Measurements from ENCODE around the gene USP22. TPM values are rescaled to one million over a fixed set of nuclear protein-coding genes. Genes with fewer than 3 reads are reported as not detected.

USP22 gene
- total RNA-seq, 4 donors from 2014 or later, result 120 to 258 (median 143) TPM

DNA sequence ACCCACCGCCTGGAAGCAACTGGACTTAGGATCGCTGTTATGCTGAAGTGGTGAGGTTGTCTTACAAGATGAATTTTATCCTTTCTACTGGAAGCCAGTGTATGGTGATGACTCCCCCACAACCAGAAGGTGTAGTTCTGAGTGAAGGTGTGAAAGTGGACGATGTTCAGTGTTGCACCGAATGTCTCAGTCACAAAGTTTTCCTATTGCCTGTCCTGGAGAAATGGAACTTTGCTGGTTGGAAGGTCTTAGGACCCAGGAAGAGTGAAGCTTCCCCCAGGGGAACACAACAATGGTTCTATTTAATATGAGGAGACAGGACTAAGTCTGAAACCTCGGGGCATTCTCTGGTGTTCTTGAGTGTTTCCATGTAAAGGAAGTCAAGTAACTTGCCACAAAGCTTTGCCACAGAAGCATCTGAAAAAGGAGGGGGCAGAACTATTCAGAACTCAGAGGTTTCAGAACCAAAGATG, 44.2 kb downstream of the USP22 start:
- in situ Hi-C loops (cut with MboI; ENCODE audit: low sequenced_read_pairs in 4 of 4), result loop anchor here in 1 of 4 donors (10.0 kb wide), 1 partner anchor 54 kb away; no protein-coding TSS in a partner anchor
- TF ChIP-seq, protein P1, sequence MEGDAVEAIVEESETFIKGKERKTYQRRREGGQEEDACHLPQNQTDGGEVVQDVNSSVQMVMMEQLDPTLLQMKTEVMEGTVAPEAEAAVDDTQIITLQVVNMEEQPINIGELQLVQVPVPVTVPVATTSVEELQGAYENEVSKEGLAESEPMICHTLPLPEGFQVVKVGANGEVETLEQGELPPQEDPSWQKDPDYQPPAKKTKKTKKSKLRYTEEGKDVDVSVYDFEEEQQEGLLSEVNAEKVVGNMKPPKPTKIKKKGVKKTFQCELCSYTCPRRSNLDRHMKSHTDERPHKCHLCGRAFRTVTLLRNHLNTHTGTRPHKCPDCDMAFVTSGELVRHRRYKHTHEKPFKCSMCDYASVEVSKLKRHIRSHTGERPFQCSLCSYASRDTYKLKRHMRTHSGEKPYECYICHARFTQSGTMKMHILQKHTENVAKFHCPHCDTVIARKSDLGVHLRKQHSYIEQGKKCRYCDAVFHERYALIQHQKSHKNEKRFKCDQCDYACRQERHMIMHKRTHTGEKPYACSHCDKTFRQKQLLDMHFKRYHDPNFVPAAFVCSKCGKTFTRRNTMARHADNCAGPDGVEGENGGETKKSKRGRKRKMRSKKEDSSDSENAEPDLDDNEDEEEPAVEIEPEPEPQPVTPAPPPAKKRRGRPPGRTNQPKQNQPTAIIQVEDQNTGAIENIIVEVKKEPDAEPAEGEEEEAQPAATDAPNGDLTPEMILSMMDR (IDR thresholded peaks at IDR 0.05 in 4 of 5, conservative IDR thresholded peaks at IDR 0.05 in 1 of 5), result no peak
- no peak for TF ChIP-seq POLR2A (IDR thresholded peaks at IDR 0.05)
- H3K27ac ChIP-seq, result peak overlapping the region; percentile 53 to 83 (median 67)
- DNase-seq (no peak), ATAC-seq (no peak)
- peaks cover 0 to 19% of the 10 kb centered on the region in 2 donors for H3K36me3 ChIP-seq
- H3K9me3 ChIP-seq, result no peaks in the 10 kb centered on the region
- H3K4me3 ChIP-seq, result no peak overlapping the region
- H3K27me3 ChIP-seq, result no peaks in the 10 kb centered on the region
- intact Hi-C loops (cut with DNase I; ENCODE audit: low total_unique reads), result no loop called here
- H3K4me1 ChIP-seq, result peaks cover 40 to 53% of the 10 kb centered on the region in 2 donors

DNA sequence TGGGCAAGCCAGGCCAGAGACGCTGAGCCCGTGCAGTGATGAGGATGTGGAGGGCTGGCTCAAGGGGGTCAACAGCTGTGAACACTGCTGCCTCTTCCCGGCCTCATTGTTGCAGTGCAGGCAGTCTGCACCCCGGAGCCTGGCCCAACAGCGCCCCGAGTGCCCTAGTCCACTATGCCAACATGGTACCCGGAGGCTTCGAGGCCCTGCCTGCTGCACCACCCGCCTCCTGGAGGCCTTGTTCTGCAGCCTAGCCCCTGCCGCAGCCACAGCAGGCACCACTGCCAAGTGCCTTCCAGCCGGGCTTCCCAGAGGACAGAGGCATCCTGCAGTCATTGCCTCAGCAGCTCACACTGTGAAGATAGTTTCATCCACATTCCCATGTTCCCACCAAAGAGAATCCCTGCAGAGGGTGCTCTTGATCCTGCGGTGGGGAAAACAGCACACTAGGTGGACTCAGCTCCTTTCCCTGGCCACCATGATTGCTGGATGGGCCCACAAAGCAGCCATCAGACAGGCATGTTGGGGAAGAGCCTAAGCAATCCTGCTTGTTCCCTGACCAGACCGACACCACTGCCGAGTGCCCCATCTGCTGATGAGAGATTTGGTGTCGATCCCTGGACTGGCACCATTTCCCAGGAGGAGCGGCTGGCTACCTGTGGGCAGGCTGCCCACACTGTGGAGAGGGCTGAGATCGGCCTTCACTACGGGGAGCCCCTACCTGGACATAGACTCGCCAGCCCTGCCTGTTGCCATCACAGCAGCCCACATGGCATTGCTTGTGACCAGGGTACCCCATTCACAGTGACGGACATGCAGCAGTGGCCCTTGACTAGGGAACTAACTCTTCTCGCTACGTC, 44.9 kb downstream of the USP22 start:
- Histone ChIP-seq H3K27ac (peak overlapping the region in 2 of 4 donors; percentile 19 to 83), H3K4me3 (no peak overlapping the region), H3K4me1 (peaks cover 45 to 53% of the 10 kb centered on the region in 2 donors), H3K27me3 (no peaks in the 10 kb centered on the region), H3K9me3 (no peaks in the 10 kb centered on the region), H3K36me3 (peaks cover 0 to 13% of the 10 kb centered on the region in 2 donors)
- ATAC-seq (no peak), DNase-seq (no peak)
- TF ChIP-seq, protein P1 (IDR thresholded peaks at IDR 0.05 in 4 of 5, conservative IDR thresholded peaks at IDR 0.05 in 1 of 5), result no peak
- no peak for TF ChIP-seq POLR2A (IDR thresholded peaks at IDR 0.05)
- in situ Hi-C loops (cut with MboI; ENCODE audit: low sequenced_read_pairs in 4 of 4), result loop anchor here in 1 of 4 donors (10.0 kb wide), 1 partner anchor 53 kb away; no protein-coding TSS in a partner anchor
- intact Hi-C loops (cut with DNase I; ENCODE audit: low total_unique reads), result no loop called here

DNA sequence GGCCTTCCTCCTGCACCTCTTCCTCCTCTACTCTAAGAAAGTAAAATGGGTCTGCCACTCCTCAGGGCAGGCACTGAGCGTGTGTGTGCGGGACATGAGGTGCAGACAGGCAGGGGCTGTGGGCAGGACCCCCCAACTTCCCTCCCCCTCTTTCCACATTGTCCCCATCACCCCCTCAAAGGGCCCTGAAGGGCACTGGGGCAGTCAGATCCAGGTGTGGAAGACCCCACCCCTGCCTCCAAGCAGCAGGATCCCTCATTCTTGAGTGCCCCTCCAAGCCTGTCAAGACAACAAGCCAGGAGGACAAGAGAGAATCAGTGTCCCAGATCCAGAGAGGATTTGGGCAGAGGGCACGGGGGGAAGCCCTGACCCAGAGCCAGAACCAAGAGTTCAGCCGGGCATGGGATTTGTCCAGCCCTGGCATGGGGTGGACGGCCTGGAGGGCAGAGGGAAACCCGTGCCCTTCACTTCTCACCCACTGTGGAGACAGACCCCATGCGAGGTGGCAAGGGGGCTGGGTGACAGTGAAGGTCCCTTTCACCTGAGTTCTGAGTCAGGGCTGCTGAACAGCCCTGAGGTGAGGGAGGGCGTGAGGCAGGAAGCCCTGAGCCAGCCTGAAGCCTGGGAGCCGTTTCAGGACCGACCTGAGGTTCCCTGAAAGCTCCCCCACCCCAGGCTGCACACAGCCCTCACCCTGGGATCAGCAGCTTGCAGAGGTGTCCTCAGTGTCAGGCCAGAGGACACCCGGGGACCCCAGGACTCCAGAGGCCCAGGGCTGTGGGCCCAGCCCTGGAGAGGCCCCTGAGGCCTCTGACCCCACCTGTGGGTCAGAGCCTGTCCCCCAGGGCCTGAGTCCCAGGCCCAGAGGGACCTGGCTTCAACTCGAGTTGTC, 45.8 kb downstream of the USP22 start:
- ATAC-seq, result no peak
- no peak for TF ChIP-seq POLR2A (IDR thresholded peaks at IDR 0.05)
- TF ChIP-seq, protein P1 (IDR thresholded peaks at IDR 0.05 in 4 of 5, conservative IDR thresholded peaks at IDR 0.05 in 1 of 5), result no peak
- in situ Hi-C loops (cut with MboI; ENCODE audit: low sequenced_read_pairs in 4 of 4), result loop anchor here in 1 of 4 donors (10.0 kb wide), 1 partner anchor 52 kb away; no protein-coding TSS in a partner anchor
- H3K4me3 ChIP-seq, result no peak overlapping the region
- no peak for DNase-seq
- intact Hi-C loops (cut with DNase I; ENCODE audit: low total_unique reads), result no loop called here
- H3K9me3 ChIP-seq, result no peaks in the 10 kb centered on the region
- peaks cover 39 to 56% of the 10 kb centered on the region in 2 donors for H3K4me1 ChIP-seq
- H3K36me3 ChIP-seq, result peaks cover 0 to 3% of the 10 kb centered on the region in 2 donors
- no peaks in the 10 kb centered on the region for H3K27me3 ChIP-seq
- H3K27ac ChIP-seq, result no peak overlapping the region

DNA sequence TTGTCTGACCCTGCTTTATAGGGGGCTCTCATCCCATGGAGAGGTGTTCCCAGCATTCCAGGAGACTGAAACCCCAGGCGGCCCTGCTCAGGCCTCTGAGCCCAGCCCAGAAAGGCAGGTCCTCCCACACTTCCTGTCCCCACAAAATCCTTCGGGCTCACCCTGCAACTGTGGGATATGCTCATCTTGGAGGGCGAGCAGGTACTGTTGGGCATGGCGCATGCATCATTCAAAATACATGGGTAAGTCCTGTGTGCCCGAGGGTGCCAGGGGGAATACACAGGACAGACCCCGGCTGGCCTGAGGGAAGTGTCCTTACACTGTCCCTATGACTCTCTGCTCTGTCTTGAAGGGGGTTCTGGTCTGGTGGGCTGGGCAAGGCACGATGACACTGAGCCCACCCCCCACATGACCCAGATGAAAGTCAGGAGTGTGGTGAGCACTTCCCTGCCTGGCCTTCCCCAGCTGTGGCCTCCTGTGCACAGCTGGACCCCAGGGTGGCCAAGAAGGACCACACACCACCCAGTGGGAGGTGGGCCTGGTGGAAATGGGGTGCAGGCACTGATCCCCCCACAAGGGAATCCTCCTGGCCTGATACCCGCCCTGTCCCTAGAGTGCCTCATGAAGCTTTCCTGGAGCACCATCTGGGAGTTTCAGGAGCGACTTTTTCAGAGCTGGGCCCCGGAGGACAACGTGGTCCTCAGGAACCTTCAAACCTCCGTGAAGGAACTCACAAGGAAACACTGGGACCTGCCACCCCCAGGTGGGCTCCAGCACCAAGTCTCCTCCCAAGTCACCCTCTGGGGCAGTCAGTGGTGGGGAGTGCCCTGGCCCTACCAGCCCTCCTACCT, 46.7 kb downstream of the USP22 start:
- Histone ChIP-seq H3K36me3 (no peaks in the 10 kb centered on the region), H3K4me3 (no peak overlapping the region), H3K27me3 (no peaks in the 10 kb centered on the region), H3K27ac (no peak overlapping the region), H3K9me3 (no peaks in the 10 kb centered on the region), H3K4me1 (peaks cover 30 to 48% of the 10 kb centered on the region in 2 donors)
- no peak for TF ChIP-seq POLR2A (IDR thresholded peaks at IDR 0.05)
- TF ChIP-seq, protein P1 (IDR thresholded peaks at IDR 0.05 in 4 of 5, conservative IDR thresholded peaks at IDR 0.05 in 1 of 5), result no peak
- no peak for ATAC-seq
- intact Hi-C loops (cut with DNase I; ENCODE audit: low total_unique reads), result no loop called here
- in situ Hi-C loops (cut with MboI; ENCODE audit: low sequenced_read_pairs in 4 of 4), result loop anchor here in 1 of 4 donors (10.0 kb wide), 1 partner anchor 51 kb away; no protein-coding TSS in a partner anchor
- no peak for DNase-seq

All from gastrocnemius medialis (tissue), 4 donors.